ENCODE results near the gene POLR3A.

DNA sequence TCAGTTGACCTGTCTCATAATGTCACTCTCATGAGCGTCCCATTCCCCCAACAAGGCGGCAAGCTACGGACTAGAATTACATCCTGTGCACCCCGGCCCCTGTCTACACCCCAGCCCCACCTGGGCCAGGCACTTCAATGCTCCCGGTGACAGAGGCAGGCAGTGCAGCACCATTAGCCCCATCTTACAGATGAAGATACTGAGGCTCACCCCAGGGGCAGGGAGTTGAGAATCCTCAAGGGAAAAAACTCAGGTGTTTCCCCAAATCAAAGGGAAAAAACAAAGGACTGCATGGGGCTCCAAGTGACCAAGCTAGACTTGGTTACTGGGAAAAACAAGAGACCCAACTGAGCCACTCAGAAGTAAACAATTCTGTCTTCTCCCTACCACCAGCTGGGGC lies 107.3 kb downstream of the POLR3A start:
- TF ChIP-seq, protein P1, sequence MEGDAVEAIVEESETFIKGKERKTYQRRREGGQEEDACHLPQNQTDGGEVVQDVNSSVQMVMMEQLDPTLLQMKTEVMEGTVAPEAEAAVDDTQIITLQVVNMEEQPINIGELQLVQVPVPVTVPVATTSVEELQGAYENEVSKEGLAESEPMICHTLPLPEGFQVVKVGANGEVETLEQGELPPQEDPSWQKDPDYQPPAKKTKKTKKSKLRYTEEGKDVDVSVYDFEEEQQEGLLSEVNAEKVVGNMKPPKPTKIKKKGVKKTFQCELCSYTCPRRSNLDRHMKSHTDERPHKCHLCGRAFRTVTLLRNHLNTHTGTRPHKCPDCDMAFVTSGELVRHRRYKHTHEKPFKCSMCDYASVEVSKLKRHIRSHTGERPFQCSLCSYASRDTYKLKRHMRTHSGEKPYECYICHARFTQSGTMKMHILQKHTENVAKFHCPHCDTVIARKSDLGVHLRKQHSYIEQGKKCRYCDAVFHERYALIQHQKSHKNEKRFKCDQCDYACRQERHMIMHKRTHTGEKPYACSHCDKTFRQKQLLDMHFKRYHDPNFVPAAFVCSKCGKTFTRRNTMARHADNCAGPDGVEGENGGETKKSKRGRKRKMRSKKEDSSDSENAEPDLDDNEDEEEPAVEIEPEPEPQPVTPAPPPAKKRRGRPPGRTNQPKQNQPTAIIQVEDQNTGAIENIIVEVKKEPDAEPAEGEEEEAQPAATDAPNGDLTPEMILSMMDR (IDR thresholded peaks at IDR 0.05): no peak
- no peak for TF ChIP-seq POLR2A (IDR thresholded peaks at IDR 0.05)

Data from prostate gland (tissue), 2 donors.